GM21515 (cell line): Measurements from ENCODE around the gene ALDH1L2.
"Not testable (repeated sequence)": the region's sequence is repeated elsewhere in the genome, so short reads cannot be mapped to it uniquely, and the experiment has no call there.

ENCODE experiments used
- ATAC-seq: cut with Tn5 transposase; IDR thresholded peaks from one replicate; pipeline ENCODE4 v1.9.1; 2021; ENCODE audit not compliant: unreplicated experiment

The ALDH1L2 gene

DNA sequence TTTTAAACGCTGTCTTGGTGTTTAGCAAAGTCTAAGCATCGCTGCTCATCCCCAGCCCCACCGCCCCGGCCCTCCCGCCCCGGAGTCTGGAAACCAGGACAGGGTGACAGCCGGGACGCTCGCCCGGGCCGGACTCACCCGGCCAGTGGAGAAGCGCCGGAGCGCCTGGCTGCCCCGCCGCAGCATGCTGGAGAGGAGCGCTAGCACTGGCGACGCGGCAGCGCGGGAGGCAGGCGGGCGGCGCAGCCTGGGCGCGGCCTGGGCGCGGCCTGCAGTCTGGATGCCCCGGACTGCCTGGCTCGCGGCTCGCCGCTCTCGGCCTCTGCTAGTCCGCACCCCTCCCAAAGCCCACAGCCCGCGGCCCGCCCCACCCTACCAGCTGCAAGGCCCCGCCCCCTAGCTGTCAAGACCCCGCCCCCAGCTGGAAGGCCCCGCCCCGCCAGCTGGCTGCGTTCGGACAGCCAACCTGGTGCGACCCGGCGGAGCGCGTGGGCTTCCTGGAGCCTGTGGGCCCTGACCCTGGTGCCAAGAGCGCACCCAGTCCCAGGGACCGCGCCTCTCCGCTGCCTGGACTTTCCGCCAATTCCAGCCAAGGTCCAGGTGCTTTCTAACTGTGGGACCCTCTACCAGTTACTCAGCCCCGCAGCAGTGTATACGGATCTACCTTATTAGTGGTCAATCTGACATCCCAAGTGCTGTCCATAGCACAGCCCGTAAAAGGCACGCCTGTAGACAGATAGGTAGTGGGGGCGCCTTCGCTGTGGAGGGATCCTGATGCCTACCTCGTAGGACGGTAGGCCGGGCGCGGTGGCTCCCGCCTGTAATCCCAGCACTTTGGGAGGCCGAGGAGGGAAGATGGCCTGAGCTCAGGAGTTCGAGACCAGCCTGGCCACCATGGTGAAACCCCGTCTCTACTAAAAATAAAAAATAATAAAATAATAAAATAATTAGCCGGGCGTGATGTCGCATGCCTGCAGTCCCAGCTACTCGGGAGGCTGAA lies at the start of gene ALDH1L2:
Gene ALDH1L2 (minus strand): TSS at position 208 of the 1,000 bp plus-strand sequence. CDS start 22 bp downstream, at position 186.
- ATAC-seq = no peak

DNA sequence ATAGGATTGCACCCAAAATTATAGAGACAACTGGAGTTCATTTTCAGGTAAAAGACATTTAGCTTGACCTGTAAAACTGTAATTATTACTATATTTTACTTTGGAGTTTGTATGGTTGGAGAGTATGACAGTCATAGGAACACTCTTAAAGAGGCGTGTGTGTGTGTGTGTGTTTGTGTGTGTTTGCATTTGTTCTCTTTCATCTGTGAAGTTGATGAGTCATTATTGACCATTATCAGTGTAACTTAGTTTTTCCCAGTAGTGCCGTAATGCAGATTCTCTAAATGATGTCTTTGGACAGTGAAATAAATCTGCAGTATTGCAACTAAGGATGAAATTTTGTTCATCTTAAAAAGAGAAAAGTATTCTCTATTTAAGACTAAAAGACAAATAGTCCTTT lies 36.3 kb upstream of the ALDH1L2 start:
- no peak for ATAC-seq

DNA sequence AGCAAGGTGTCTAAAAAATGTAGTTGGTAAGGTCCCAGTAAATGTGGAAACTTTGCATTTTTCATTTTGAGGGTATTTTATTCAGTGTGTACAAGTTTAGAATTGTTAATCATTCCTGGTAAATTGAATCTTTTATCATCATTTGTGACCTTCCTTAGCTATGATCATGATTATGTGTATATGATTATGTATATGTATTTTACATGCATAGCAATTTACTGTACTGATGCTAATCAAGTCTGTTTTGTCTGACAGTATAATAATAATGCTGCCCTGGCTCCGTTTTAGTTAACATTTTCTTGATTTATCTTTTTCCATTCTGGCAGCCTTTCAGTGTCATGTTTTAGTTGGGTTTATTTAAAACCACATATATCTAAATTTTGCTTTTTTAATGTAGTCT lies 32.7 kb upstream of the ALDH1L2 start:
- ATAC-seq = no peak

DNA sequence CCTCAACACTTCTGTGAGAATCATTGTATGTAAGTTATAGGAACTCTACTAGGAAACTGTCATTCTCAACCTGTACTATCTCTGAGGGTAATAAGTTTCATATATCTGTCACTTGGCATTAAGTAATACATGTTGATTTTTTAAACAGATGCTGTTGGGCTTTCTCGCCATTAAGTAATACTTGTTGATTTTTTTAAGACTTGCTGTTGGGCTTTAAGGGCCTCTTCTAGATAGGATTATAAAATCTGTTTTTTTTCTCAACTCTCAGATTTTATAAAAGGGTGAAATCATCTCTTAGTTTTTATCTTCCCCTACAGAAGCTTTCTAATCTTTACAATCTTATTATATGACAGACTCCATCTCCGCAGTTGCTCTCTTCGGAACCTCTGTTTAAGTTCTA lies 28.8 kb upstream of the ALDH1L2 start:
- no peak for ATAC-seq

DNA sequence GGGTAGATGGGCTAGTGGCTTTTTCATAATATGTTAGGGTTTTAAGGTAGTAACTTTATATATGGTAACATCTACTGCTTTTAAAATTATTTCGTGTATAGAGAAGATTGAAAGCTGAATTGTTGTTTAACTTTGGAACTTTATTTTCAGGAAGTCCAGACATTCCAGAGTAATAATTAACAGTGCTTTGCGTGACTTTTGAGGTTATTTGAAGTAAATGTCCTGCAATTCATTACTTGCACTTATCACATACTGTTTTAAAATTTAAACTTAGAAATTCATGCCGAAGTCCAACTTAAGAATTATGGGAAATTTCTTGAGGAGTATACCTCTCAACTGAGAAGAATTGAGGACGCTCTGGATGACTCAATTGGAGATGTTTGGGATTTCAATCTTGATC lies 26.6 kb upstream of the ALDH1L2 start:
- ATAC-seq = no peak

DNA sequence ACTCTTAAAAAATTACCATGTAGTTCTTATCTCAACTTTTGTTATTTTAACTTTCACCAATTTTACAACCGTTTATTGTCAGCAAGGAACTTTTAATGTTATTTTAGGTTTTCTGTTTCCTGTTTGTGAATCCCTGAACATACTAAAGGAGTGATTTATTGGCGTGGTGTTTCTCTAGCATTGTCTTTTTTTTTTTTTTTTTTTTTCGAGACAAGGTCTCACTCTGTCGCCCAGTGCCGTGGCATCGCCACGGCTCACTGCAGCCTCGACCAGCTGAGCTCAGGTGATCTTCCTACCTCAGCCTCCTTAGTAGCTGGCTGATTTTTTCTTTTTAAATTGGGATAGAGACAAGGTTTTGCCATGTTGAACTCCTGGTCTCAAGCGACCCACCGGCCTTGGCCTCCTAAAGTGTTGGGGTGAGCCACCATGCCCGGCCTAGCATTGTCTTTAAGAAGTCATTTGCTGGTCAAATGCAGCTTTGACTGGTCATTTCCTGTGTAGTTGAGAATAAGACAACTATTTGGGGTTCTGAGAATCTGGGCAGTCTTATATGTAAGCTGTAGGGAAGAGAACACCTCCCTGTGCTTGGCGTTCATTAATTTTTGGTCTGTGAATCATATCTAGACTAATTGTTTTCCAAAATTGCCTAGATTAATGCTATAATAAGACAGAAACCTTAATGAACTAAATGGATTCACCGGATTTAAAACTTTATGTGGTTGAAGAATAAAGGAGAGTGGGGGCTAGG lies 25.4 kb upstream of the ALDH1L2 start:
- peak; percentile 27 for ATAC-seq

DNA sequence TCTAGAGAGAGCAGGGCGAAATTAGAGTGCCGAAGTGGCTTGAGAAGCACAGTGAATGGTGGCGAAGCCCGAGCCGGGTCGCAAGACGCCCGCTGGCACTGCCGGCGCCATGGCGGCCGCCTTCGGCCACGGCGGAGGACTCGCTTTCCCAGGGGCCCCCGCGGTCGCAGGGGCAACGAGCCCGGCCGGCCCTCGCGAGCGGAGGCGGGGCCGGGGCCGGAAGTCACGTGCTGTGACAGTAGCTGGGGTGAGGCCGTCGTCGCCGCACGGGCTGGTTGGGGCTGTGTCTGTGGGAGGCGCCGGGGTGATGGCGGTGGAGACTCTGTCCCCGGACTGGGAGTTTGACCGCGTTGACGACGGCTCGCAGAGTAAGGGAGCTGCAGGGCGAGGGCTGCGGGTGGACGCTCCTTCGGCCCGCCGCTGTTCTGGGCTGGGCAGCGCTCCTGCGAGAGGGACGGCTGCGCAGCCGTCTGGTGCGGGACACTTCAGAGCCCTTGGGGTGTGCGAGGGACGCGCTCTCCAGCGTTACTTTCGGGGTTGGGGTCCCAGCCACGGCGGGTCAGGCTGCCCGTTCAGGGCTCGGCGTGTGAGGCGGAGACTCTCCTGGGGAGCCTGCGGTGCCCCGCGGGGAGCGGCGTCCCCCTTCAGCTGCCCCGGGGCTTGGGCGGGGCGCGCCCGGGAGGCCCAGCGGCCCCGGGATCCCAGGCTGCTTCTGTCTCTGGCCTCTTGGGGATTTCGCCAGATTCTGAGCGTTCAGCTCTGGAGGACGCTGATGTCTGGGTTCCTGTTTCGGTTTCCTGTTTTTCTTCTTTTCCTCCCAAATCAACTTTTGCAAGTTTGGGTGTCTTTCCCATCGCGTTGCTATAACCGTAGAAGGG lies 23.5 kb upstream of the ALDH1L2 start, which contains the start of gene WASHC4:
Gene WASHC4 (plus strand): TSS at position 238 of the 878 bp plus-strand sequence. CDS start 70 bp downstream, at position 308.
- ATAC-seq = peak; percentile 91

DNA sequence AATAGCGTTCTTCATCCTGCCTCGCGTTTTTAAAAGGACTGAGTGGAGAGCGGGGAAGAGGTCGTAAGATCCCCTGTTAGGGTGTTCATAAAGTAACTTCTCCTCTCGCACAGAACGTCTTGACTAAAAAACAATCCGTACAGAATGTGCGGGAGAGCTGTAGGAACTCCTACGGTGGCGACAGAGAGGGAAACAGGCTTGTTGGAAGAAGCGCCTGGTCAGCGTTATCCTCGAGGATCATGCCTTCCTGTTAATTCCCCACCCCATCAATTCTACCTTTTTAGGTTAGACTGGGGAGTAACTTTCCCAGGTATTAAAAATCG lies 22.9 kb upstream of the ALDH1L2 start:
- ATAC-seq = peak; percentile 9

DNA sequence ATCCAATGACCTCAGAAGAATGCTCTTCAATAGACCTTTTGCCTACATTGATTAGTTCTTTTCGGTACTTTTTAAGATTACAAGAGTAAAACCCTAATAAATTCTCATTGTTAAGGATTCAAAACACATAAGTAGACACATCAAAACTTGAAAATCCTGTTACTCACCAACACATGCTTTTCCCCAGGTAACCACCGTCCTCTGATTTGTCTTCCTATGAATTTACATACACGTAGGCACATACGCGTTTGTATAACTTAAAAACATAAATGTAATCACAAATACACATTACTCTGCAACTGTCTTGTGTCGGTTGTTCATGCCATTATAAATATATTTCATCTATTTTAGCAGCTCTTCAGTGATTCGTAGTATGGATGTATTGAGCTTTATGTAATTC lies 22.4 kb upstream of the ALDH1L2 start:
- no peak for ATAC-seq

DNA sequence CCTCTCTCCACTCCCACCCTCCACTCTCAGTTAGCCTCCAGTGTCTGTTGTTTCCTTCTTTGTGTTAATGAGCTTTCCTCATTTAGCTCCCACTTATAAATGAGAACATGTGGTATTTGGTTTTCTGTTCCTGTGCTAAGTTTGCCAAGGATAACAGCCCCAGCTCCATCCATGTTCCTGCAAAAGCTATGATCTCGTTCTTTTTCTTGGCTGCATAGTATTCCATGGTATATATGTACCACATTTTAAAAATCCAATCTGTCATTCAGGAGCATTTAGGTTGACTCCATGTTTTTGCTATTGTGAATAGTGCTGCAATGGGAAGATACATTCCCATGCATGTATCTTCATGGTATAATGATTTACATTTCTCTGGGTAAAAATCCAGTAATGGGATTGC lies 20.5 kb upstream of the ALDH1L2 start:
- ATAC-seq = no peak

DNA sequence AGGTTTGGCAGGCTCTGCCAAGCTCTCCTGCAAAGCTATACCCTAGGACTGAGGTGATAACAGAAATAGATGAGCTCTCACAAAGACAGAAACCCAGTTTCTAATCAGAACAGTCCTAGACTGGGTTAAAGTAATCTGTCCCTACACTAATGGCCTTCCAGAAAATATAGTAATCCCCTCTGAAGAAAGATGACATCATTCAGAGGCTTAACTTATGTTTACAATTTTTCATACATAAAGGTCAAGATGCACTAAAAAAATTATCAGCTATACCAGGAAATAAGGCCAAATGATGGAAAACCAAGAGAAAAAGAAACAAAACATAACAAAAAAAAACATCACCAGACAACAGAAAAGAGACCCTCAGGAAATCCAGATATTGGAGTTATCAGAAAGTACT lies 18.4 kb upstream of the ALDH1L2 start:
- no peak for ATAC-seq

DNA sequence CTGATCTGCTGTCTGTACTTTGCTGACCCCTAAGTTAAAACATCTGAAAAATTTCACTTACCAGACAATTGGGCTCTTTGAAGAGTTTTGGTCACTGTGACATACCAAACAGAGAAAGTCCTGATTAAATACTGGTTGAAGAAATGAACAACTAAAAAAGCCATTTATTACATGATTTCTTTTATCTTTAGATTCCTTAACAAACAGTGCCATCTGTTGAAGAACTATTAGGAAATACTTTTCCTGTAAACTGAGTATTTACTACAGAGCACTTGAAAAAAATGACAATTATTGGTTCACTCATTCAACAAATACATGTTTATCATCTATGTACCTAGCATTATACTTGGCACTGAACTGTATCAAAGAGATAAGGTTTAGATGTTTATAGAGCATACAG lies 16.7 kb upstream of the ALDH1L2 start:
- ATAC-seq = no peak

DNA sequence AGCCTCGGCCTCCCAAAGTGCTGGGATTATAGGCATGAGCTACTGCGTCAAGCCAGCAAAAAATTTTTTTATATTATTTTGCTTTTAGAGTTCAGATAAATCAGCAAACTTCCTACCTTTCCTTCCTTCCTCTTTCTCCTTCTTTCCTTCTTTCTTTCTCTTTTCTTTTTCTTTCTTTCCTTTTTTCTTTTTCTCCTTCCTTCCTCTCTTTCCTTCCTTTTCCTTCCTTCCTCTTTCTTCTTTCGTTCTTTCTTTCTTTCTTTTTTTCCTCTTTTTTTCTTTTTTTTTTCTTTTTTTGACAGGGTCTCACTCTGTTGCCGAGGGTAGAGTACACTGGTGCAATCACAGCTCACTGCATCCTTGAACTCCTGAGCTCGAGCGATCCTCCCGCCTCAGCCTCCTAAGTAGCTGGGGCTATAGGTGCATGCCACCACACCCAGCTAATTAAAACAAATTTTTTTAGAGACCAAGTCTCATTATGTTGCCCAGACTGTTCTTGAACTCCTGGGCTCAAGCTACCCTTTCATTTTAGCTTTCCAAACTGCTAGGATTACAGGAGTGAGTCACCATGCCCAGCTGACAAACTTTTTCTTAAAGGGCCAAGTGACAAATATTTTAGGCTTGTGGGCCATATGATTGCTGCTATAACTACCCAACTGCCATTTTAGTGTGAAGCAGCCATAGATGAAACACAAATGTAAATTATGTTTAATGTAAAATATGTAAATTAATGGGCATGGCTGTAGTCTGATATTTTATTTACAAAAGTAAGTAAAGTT lies 16.1 kb upstream of the ALDH1L2 start:
- ATAC-seq = no peak

DNA sequence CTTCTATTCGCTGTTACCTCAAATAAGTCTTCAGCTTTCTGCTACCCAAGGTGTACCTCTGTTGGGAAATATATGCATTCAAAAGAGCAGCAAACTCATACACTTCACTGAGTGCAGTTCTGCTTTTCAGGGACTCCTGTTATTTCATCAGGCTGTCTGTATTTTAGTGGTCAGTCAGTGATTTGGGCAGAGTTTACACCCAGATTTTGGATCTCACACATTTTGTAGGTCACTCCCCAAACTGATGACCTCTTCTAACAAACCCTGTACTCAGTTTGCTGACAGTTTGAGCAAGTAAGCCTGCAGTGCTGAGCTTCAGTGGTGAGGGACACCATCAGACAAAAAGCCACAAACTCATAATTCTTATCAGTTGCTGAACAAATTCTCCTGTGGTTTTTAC lies 15.1 kb upstream of the ALDH1L2 start:
- no peak for ATAC-seq

DNA sequence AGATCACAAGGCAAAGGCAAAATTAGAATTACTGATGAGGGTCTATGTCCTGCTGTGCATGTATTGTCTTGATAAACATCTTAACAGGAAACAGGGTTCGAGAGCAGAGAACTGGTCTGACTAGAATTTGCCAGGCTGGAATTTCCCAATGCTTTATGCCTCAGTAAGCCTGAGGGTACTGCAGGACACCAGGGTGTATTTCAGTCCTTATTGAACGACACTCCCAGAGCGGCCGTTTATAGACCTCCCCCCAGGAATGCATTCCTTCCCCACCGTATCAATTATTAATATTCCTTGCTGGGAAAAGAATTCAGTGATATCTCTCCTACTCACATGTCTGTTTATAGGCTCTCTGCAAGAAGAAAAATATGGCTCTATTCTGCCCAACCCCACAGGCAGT lies 11.1 kb upstream of the ALDH1L2 start:
- ATAC-seq = not testable (repeated sequence)

DNA sequence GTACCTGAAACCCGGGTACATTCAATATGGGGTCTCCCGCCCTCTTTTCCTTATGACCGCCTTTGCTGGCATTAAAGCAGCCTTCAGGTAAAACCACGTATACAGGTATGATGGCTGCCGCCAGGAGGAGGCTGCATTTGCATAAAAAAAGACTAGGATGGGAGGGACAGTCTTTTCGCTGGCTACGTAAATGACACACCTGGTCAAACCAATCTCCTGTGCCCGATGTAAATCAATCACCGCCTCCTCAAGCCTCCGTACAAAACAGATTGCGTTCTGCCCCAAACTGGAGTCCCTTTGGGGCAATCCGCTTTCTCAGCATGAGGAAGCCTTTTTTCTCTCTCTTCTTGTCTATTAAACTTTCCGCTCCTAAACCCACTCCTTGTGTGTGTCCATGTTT lies 8.1 kb upstream of the ALDH1L2 start:
- ATAC-seq = no peak

DNA sequence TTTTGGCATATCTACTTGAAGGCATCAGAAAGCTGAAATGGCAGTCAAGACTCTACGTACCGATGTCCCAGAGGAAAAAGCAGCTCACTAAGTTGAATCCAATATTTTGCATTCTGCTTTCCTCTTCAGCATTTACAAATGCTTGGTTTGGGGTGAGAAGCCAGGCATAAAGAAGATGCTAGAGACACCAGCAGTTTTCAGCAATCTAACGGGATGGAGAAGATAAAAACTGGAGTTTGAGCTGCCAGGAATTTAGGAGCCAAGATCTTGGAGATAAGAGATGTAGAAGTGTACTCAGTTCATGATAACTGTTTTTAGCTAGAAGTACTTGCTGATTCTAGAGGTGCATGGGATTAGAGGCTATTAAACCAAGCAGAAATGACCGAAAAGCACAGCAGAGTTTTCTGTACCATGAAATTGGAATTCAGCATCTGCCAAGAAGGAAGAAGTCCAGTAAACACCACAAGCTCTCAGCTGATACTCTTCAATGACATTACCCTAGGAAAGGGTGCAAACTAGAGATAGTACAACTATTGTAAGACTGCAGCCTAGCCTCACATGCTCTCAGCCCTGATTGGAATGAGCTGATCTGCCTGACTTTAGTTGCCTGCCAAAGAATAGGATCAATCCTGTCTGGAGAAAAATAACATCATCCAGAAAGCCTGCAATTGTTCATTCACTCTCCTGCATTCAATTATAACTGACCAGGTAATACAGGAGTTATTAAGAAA lies 7.4 kb upstream of the ALDH1L2 start:
- ATAC-seq = no peak

DNA sequence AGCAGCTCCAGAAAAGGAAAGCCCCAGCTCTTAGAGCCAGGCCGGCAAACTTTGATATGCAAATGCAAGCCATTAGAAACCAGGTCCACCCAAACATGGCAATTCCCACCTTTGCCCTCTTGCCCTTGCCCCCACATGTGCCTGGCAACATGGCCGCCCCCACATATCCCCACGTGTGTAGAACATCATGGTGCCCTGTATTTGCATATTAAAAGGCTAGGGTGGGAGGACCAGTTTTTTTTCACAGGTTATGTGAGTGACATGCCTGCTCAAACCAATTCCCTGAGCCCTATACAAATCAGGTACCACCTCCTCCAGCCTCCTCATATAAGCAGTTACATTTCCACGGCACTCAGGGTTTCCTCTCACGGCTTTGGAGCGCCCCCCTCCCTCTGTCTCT lies 6.1 kb upstream of the ALDH1L2 start:
- no peak for ATAC-seq

DNA sequence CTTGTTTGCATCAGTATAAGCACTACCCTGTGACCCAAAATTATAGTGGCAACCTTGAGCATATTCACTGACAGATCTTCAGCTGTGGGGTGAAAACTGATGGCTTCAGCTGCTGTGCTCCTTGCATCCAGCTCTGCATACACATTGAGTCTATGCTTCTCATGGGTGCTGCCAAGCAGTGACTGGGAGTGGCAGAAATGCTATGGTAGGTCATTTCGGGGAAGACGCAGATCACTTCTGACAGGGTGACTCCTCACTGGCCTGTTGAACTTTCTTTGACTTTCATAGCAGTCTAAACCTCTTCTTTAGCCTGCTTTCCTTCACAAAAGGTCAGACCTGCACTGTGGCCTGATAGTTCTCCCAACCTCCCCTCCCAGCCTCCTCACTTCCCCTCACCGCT lies 5.6 kb upstream of the ALDH1L2 start:
- ATAC-seq = no peak

DNA sequence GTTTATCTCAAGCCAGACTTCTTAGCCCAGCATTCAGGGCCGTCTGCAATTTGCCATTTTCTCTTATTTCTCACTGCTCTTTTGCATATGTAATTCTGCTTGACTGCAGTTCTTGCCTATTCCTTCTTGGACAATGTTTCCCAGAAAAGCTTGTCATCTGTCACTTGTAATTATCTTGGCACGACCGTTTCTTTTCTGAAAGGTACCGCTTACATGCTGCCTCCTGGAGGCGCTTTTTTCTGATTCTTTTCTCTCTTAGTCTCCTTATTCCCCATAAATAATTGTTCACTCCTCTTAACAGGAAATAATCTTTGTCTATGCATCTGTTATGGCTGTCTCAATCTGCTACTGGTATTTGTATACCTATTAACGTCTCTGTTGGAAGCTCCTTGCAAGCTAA lies 1.2 kb upstream of the ALDH1L2 start:
- ATAC-seq = no peak
